Measurements from ENCODE around the gene PEX3. TPM values are rescaled to one million over a fixed set of nuclear protein-coding genes. Genes with fewer than 3 reads are reported as not detected.
A peak's percentile ranks its signal among the peaks of the same experiment; 100 is the strongest.
"Not testable (repeated sequence)": the region's sequence is repeated elsewhere in the genome, so short reads cannot be mapped to it uniquely, and the experiment has no call there.

Gene PEX3
- total and polyA plus RNA-seq, 3 experiments from 2014 or later: 18.0 to 23.6 (median 20.4) TPM

DNA sequence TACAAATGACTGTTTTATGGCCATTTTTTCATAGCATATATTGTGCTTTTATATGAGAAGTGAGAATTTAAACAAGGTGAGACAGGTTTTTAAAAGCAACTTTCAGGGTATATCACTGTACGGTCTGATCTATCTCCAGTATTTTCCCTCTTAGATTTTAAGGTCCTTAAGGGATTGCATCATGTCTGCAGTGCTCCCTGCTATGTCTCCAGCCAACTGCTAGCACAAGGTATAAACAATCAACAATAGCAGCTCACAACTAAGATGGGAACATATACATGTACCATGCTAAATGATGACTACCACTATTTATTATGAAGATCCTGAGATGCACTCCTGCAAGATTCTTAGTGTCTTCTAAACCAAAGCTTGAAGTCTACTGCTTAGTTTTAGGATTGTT is 53.8 kb downstream of the PEX3 start:
- no peak overlapping the region for H3K4me3 Mint-ChIP-seq
- no peaks in the 10 kb centered on the region for H3K27me3 Mint-ChIP-seq
- Histone ChIP-seq H3K4me3 (ENCODE audit: low read length) (no peak overlapping the region), H3K36me3 (ENCODE audit: insufficient read depth, low read length) (no peaks in the 10 kb centered on the region), H3K27ac (ENCODE audit: low read depth, low read length) (no peak overlapping the region), H3K27me3 (ENCODE audit: insufficient read depth, low read length, poor library complexity, severe bottlenecking) (no peaks in the 10 kb centered on the region), H3K4me1 (ENCODE audit: insufficient read depth, low read length) (no peaks in the 10 kb centered on the region), H3K9me3 (ENCODE audit: low read length) (no peaks in the 10 kb centered on the region)
- ChIA-PET CTCF (no interaction called here), POLR2A (no interaction called here)
- H3K9me3 Mint-ChIP-seq: no peaks in the 10 kb centered on the region
- H3K27ac Mint-ChIP-seq: no peak overlapping the region
- H3K4me1 Mint-ChIP-seq: peaks cover 4 to 14% (median 5%) of the 10 kb centered on the region in 3 donors
- DNase-seq: no peak
- peaks cover 4 to 36% (median 14%) of the 10 kb centered on the region in 3 donors for H3K36me3 Mint-ChIP-seq

DNA sequence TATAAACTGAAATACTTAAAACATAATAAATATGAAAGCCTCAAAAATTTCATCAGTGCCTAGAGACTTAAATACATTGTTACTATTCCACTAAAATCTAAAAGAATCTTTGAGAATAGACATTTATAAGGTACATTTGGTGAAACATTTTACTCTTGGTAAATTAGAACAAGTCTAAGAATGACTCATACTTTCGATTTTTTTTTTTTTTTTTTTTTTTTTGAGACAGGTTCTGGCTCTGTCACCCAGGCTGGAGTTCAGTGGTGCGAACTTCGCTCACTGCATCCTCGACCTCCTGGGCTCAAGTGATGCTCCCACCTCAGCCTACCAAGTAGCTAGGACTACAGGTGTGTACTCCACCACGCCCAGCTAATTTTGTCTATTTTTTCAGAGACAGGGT is 54.5 kb downstream of the PEX3 start:
- no peaks in the 10 kb centered on the region for H3K9me3 Mint-ChIP-seq
- no peak for DNase-seq

DNA sequence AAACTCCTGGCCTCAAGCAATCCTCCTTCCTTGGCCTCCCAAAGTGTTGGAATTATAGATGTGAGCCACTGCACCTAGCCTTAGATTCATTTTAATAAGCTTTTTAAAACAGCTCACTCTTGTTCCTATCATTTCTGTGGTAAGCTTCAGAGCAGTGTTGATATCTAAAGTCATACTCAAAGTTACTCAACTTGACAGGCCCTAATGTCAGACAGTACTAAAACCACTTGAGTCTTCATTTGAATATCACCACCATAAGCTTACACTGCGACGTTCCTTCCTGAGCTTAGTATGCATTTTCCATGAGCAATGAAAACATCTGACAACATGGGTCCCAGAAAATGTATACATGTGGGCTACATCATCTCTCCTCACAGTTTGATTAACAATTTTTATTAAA is 54.9 kb downstream of the PEX3 start:
- no peaks in the 10 kb centered on the region for H3K36me3 ChIP-seq (ENCODE audit: insufficient read depth, low read length)
- POLR2A ChIA-PET: no interaction called here
- H3K4me1 Mint-ChIP-seq: peaks cover 9 to 22% (median 11%) of the 10 kb centered on the region in 3 donors

More for the DNA sequence above, 54.5 kb downstream of the PEX3 start:
- Histone ChIP-seq H3K4me3 (ENCODE audit: low read length) (no peak overlapping the region), H3K27ac (ENCODE audit: low read depth, low read length) (no peak overlapping the region), H3K4me1 (ENCODE audit: insufficient read depth, low read length) (no peaks in the 10 kb centered on the region), H3K9me3 (ENCODE audit: low read length) (no peaks in the 10 kb centered on the region), H3K27me3 (ENCODE audit: insufficient read depth, low read length, poor library complexity, severe bottlenecking) (no peaks in the 10 kb centered on the region), H3K36me3 (ENCODE audit: insufficient read depth, low read length) (no peaks in the 10 kb centered on the region)
- H3K4me3 Mint-ChIP-seq: no peak overlapping the region
- no peaks in the 10 kb centered on the region for H3K27me3 Mint-ChIP-seq
- POLR2A ChIA-PET: no interaction called here
- peaks cover 4 to 31% (median 14%) of the 10 kb centered on the region in 3 donors for H3K36me3 Mint-ChIP-seq
- peak overlapping the region in 1 of 8 donors; percentile 27 for H3K27ac Mint-ChIP-seq
- CTCF ChIA-PET: interaction anchor here (0.7 to 0.9 kb wide), 2 partner anchors 9 to 32 kb away, joined by 3 read pairs; no protein-coding TSS in a partner anchor
- H3K4me1 Mint-ChIP-seq: peaks cover 9 to 17% (median 11%) of the 10 kb centered on the region in 3 donors

DNA sequence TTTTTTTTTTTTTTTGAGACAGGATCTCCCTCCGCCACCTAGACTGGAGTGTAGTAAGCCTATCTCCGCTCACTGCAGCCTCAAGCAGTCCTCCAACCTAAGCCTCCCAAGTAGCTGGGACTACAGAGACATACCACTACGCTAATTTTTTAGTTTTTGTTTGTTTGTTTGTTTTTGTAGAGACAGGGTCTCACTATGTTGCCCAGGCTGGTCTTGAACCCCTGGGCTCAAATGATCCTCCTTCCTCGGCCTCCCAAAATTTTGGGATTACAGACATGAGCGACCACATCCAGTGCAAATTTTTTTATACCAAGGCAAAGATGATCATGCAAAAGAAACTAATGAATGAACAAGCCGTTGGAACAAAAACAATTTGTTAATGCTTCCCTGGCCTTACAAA is 55.6 kb downstream of the PEX3 start:
- Histone ChIP-seq H3K36me3 (ENCODE audit: insufficient read depth, low read length) (no peaks in the 10 kb centered on the region), H3K9me3 (ENCODE audit: low read length) (no peaks in the 10 kb centered on the region), H3K4me3 (ENCODE audit: low read length) (no peak overlapping the region), H3K27ac (ENCODE audit: low read depth, low read length) (no peak overlapping the region), H3K27me3 (ENCODE audit: insufficient read depth, low read length, poor library complexity, severe bottlenecking) (no peaks in the 10 kb centered on the region), H3K4me1 (ENCODE audit: insufficient read depth, low read length) (no peaks in the 10 kb centered on the region)
- H3K36me3 Mint-ChIP-seq: peaks cover 4 to 28% (median 10%) of the 10 kb centered on the region in 3 donors
- CTCF ChIA-PET: interaction anchor here (0.7 kb wide), 1 partner anchor 452 kb away, joined by 3 read pairs; no protein-coding TSS in a partner anchor
- POLR2A ChIA-PET: no interaction called here
- H3K4me1 Mint-ChIP-seq: peaks cover 15 to 28% (median 18%) of the 10 kb centered on the region in 3 donors
- H3K27me3 Mint-ChIP-seq: no peaks in the 10 kb centered on the region
- no peak overlapping the region for H3K27ac Mint-ChIP-seq
- DNase-seq: no peak
- no peaks in the 10 kb centered on the region for H3K9me3 Mint-ChIP-seq
- H3K4me3 Mint-ChIP-seq: no peak overlapping the region

More for the DNA sequence above, 54.9 kb downstream of the PEX3 start:
- Histone ChIP-seq H3K4me1 (ENCODE audit: insufficient read depth, low read length) (no peaks in the 10 kb centered on the region), H3K27ac (ENCODE audit: low read depth, low read length) (no peak overlapping the region), H3K27me3 (ENCODE audit: insufficient read depth, low read length, poor library complexity, severe bottlenecking) (no peaks in the 10 kb centered on the region), H3K9me3 (ENCODE audit: low read length) (no peaks in the 10 kb centered on the region), H3K4me3 (ENCODE audit: low read length) (no peak overlapping the region)
- no peak for DNase-seq
- Mint-ChIP-seq H3K27ac (peak overlapping the region in 1 of 8 donors; percentile 27), H3K27me3 (no peaks in the 10 kb centered on the region), H3K9me3 (no peaks in the 10 kb centered on the region), H3K4me3 (no peak overlapping the region), H3K36me3 (peaks cover 4 to 30% (median 12%) of the 10 kb centered on the region in 3 donors)
- CTCF ChIA-PET: interaction anchor here (0.7 to 0.9 kb wide), 3 partner anchors 10 to 453 kb away, joined by 3 read pairs; no protein-coding TSS in a partner anchor

DNA sequence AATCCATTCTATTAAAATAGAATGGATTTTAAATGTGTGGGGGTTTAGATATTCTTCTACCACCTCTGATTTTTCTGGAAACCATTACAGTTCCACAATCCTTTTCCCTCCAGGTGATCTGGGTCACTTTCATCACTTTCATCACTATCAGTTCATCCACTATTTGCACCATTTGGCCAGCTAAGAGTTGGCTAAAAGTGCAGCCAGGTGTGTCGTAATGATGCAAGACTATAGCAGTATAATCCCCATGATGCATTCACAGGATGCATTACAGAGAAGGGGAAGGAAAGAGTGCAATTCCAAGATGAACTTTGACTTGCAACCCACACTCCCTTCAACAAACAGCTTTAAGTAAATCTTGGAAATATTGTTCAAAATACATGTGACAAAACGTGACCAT is 56.0 kb downstream of the PEX3 start:
- H3K27ac Mint-ChIP-seq: no peak overlapping the region

DNA sequence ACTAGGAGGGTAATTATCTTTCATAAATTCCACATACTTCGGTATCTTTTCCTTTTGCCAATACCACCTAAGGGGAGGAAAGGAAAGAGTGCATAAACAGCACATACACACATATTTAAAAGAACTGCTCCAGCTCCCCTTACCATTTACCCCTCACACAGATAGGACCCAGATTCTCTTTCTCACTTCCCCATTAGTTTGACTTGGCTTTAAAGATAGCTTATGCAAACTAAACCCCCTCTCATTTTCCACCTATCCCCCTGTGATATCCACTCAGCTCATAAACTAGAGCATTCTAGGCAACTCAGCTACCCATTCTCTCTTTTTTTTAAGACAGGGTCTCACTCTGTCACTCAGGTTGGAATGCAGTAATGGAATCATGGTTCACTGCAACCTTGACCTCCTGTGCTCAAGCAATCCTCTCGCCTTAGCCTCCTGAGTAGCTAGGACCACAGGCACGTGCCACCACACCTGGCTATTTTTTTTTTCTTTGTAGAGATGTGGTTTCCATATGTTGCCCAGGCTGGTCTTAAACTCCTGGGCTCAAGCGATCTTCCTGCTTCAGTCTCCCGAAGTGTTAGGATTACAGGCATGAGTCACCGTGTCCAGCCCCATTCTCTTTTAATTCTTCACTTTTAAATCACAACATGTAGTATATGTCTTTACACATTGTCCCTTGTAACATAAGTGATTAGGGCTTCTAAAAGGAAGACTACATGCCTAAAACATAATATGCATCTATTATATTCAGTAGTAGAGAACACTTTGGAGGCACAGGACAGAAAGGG is 56.9 kb downstream of the PEX3 start:
- ChIA-PET CTCF (no interaction called here), POLR2A (no interaction called here)
- H3K9me3 ChIP-seq (ENCODE audit: low read length): no peaks in the 10 kb centered on the region
- H3K27me3 ChIP-seq (ENCODE audit: insufficient read depth, low read length, poor library complexity, severe bottlenecking): no peaks in the 10 kb centered on the region
- no peaks in the 10 kb centered on the region for H3K36me3 ChIP-seq (ENCODE audit: insufficient read depth, low read length)
- H3K27me3 Mint-ChIP-seq: no peaks in the 10 kb centered on the region
- no peak overlapping the region for H3K27ac ChIP-seq (ENCODE audit: low read depth, low read length)
- H3K9me3 Mint-ChIP-seq: no peaks in the 10 kb centered on the region
- no peak overlapping the region for H3K27ac Mint-ChIP-seq
- no peak for DNase-seq
- H3K4me3 ChIP-seq (ENCODE audit: low read length): no peak overlapping the region
- H3K4me1 Mint-ChIP-seq: peaks cover 19 to 35% (median 30%) of the 10 kb centered on the region in 3 donors
- peaks cover 5% of the 10 kb centered on the region for H3K4me1 ChIP-seq (ENCODE audit: insufficient read depth, low read length)
- H3K36me3 Mint-ChIP-seq: peaks cover 4 to 28% (median 8%) of the 10 kb centered on the region in 3 donors
- H3K4me3 Mint-ChIP-seq: no peak overlapping the region

More for the DNA sequence above, 56.0 kb downstream of the PEX3 start:
- Mint-ChIP-seq H3K4me3 (no peak overlapping the region), H3K27me3 (no peaks in the 10 kb centered on the region), H3K4me1 (peaks cover 15 to 29% (median 22%) of the 10 kb centered on the region in 3 donors), H3K9me3 (no peaks in the 10 kb centered on the region), H3K36me3 (peaks cover 4 to 28% (median 8%) of the 10 kb centered on the region in 3 donors)
- CTCF ChIA-PET: no interaction called here
- Histone ChIP-seq H3K27me3 (ENCODE audit: insufficient read depth, low read length, poor library complexity, severe bottlenecking) (no peaks in the 10 kb centered on the region), H3K27ac (ENCODE audit: low read depth, low read length) (no peak overlapping the region), H3K4me1 (ENCODE audit: insufficient read depth, low read length) (peaks cover under 1% of the 10 kb centered on the region), H3K36me3 (ENCODE audit: insufficient read depth, low read length) (no peaks in the 10 kb centered on the region), H3K9me3 (ENCODE audit: low read length) (no peaks in the 10 kb centered on the region), H3K4me3 (ENCODE audit: low read length) (no peak overlapping the region)
- no peak for DNase-seq
- POLR2A ChIA-PET: no interaction called here

DNA sequence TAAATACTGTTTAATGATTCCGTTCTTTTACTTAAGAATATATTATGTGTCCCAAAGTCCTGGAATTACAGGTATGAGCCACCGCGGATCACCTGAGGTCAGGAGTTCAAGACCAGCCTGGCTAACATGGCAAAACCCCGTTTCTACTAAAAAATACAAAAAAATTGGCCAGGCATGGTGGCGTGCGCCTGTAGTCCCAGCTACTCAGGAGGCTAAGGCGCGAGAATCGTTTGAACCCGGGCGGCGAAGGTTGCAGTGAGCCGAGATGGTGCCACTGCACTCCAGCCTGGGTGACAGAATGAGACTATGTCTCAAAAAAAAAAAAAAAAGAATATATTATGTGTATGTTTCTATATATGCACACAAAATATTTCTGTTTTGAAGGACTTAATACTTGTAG is 59.7 kb downstream of the PEX3 start:
- H3K9me3 Mint-ChIP-seq; DNase-seq; H3K4me1 ChIP-seq (ENCODE audit: insufficient read depth, low read length); H3K27me3 ChIP-seq (ENCODE audit: insufficient read depth, low read length, poor library complexity, severe bottlenecking); H3K27me3 Mint-ChIP-seq; H3K9me3 ChIP-seq (ENCODE audit: low read length); H3K36me3 ChIP-seq (ENCODE audit: insufficient read depth, low read length): not testable (repeated sequence)
- Mint-ChIP-seq H3K27ac (peak overlapping the region in 2 of 8 donors; percentile 89 to 93), H3K4me1 (peaks cover 24 to 49% (median 39%) of the 10 kb centered on the region in 3 donors), H3K36me3 (peaks cover 4 to 22% (median 6%) of the 10 kb centered on the region in 3 donors), H3K4me3 (peak overlapping the region; percentile 79 to 98 (median 90))
- ChIA-PET POLR2A (interaction anchor here (0.7 to 1.5 kb wide), 4 partner anchors 9 to 60 kb away, joined by 3 to 6 read pairs (median 4); partner anchors contain the start of genes ADAT2 and PEX3), CTCF (interaction anchor here (1.0 kb wide), 1 partner anchor 9 kb away, joined by 3 read pairs; no protein-coding TSS in a partner anchor)
- H3K27ac ChIP-seq (ENCODE audit: low read depth, low read length): peak overlapping the region; percentile 80
- H3K4me3 ChIP-seq (ENCODE audit: low read length): peak overlapping the region; percentile 84
